Naive thymus-derived CD4-positive, alpha-beta T cell (primary cell): ENCODE measurements around the gene PCDHGC5. TPM values are rescaled to one million over a fixed set of nuclear protein-coding genes. Genes with fewer than 3 reads are reported as not detected.
A peak's percentile ranks its signal among the peaks of the same experiment; 100 is the strongest.

Experiments
- ATAC-seq: fragments of 150-1000 bp; cut with Tn5 transposase; 2 replicates; pipeline ENCODE4 v1.10.0; 2021; ENCODE audit warnings: mild to moderate bottlenecking, moderate library complexity
- CTCF ChIA-PET: fragments of 350-600 bp; sonication (Branson Sonifier 250); formaldehyde crosslinking; loops from one replicate; lab custom pipeline; 2021; ENCODE audit warnings: antibody characterized with exemption; lab: Charles Lee
- POLR2A ChIA-PET: fragments of 350-600 bp; sonication (Branson Sonifier 250); formaldehyde crosslinking; loops from one replicate; lab custom pipeline; 2021; ENCODE audit warnings: antibody characterized with exemption, inconsistent platforms; lab: Charles Lee
- DNase-seq, 9 donors: peaks; one replicate each; pipeline versions ENCODE4 v3.0.0 to v3.0.0-alpha.2; 2020 to 2022; ENCODE audit warnings: mixed read lengths in 1 of 9
- H3K27ac ChIP-seq: one replicate; pipeline ENCODE4 v1.7.0; 2013; ENCODE audit warnings: mild to moderate bottlenecking, low read depth, low read length, moderate library complexity
- H3K27me3 ChIP-seq, 2 donors: one replicate each; pipeline ENCODE4 v1.7.0; 2013; ENCODE audit warnings: low read length in 2 of 2, mild to moderate bottlenecking in 2 of 2, moderate library complexity in 2 of 2; ENCODE audit not compliant: control insufficient read depth in 2 of 2, insufficient read depth in 2 of 2
- H3K36me3 ChIP-seq, 3 experiments: 1 replicate in 2 of 3; 2 replicates in 1 of 3; pipeline ENCODE4 v1.7.0; 2013; ENCODE audit warnings: low read length in 3 of 3, mild to moderate bottlenecking in 3 of 3, moderate library complexity in 1 of 3; ENCODE audit not compliant: insufficient read depth in 3 of 3, control insufficient read depth in 2 of 3
- H3K4me1 ChIP-seq, 2 donors: one replicate each; pipeline ENCODE4 v1.7.0; 2013; ENCODE audit warnings: low read length in 2 of 2, mild to moderate bottlenecking in 2 of 2, moderate library complexity in 1 of 2; ENCODE audit not compliant: control insufficient read depth in 2 of 2, insufficient read depth in 2 of 2
- H3K4me3 ChIP-seq: 2 replicates; pipeline ENCODE4 v1.7.0; 2013; ENCODE audit warnings: mild to moderate bottlenecking, low read length
- H3K9me3 ChIP-seq, 3 experiments: 1 replicate in 2 of 3; 2 replicates in 1 of 3; pipeline ENCODE4 v1.7.0; 2013; ENCODE audit warnings: low read length in 3 of 3; ENCODE audit not compliant: control insufficient read depth in 2 of 3
- H3K27ac Mint-ChIP-seq, 9 donors: one replicate each; pipeline ENCODE4 v1.8.0; 2020 to 2022; ENCODE audit warnings: mixed read lengths in 9 of 9, mild to moderate bottlenecking in 8 of 9, moderate library complexity in 5 of 9, inconsistent platforms in 2 of 9
- H3K27me3 Mint-ChIP-seq, 5 donors: one replicate each; pipeline ENCODE4 v1.8.0; 2021 to 2022; ENCODE audit warnings: mixed read lengths in 5 of 5, mild to moderate bottlenecking in 1 of 5
- H3K36me3 Mint-ChIP-seq, 5 donors: one replicate each; pipeline ENCODE4 v1.8.0; 2020 to 2022; ENCODE audit warnings: mixed read lengths in 5 of 5, mild to moderate bottlenecking in 3 of 5, inconsistent platforms in 1 of 5
- H3K4me1 Mint-ChIP-seq, 7 donors: one replicate each; pipeline ENCODE4 v1.8.0; 2020 to 2022; ENCODE audit warnings: mixed read lengths in 7 of 7, mild to moderate bottlenecking in 3 of 7, inconsistent platforms in 1 of 7
- H3K4me3 Mint-ChIP-seq, 10 donors: one replicate each; pipeline ENCODE4 v1.8.0; 2020 to 2022; ENCODE audit warnings: mild to moderate bottlenecking in 10 of 10, mixed read lengths in 10 of 10, moderate library complexity in 6 of 10, inconsistent platforms in 2 of 10
- H3K9me3 Mint-ChIP-seq, 11 donors: one replicate each; pipeline ENCODE4 v1.8.0; 2020 to 2022; ENCODE audit warnings: mixed read lengths in 11 of 11, mild to moderate bottlenecking in 4 of 11, inconsistent platforms in 1 of 11, moderate library complexity in 1 of 11
- intact Hi-C, 2 donors: fragments of 100-400 bp; cut with micrococcal nuclease; formaldehyde crosslinking; loops; one replicate each; pipeline ENCODE4 v1.15.1; 2023
- polyA plus RNA-seq, 2 donors: library from polyadenylated mRNA; unstranded; fragments of 300-500 nt; fragmentation: Illumina TruSeq; gene quantifications; one replicate each; pipeline ENCODE4 v1.2.3, GENCODE V29; 2021
- total RNA-seq, 6 experiments: library from RNA in 5 of 6; stranded (reverse) in 5 of 6; gene quantifications; 1 replicate in 5 of 6; 2 replicates in 1 of 6; pipeline ENCODE4 v1.2.3 and lab custom pipeline; 2021 to 2026

PCDHGC5 gene
- total and polyA plus RNA-seq, 7 experiments from 2014 or later, result 0.13 TPM; not detected in 6

DNA sequence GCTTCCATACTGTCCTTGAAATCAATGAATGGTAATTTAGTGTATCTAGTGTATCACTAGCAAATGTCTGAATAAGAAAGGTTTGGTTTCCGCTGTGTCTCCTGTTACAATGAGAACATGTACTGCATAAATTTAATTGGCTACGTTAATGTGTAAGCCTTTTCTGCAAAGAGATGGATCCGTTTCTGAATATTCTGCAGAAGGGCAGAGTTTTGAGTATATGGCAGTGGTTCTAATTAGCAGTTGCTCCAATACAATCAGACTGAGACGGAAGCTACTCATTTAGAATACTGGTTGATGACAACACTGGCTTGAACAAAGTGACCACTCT, 4.6 kb upstream of the PCDHGC5 start:
- H3K27me3 Mint-ChIP-seq, result peaks cover 70 to 91% (median 81%) of the 10 kb centered on the region in 5 donors
- Histone ChIP-seq H3K9me3 (no peaks in the 10 kb centered on the region), H3K27me3 (peaks cover 7 to 19% of the 10 kb centered on the region in 2 donors), H3K4me1 (peaks cover 0 to 8% of the 10 kb centered on the region in 2 donors), H3K4me3 (no peak overlapping the region), H3K27ac (no peak overlapping the region), H3K36me3 (no peaks in the 10 kb centered on the region)
- no peak overlapping the region for H3K27ac Mint-ChIP-seq
- peaks cover 0 to 12% (median 0%) of the 10 kb centered on the region in 5 donors for H3K36me3 Mint-ChIP-seq
- intact Hi-C loops, result no loop called here
- H3K4me3 Mint-ChIP-seq, result peak overlapping the region in 7 of 10 donors; percentile 44 to 75 (median 68)
- peaks cover 0 to 25% (median 17%) of the 10 kb centered on the region in 7 donors for H3K4me1 Mint-ChIP-seq
- DNase-seq (no peak), ATAC-seq (no peak)
- CTCF ChIA-PET, result no interaction called here
- peaks cover 0 to 5% (median 0%) of the 10 kb centered on the region in 11 donors for H3K9me3 Mint-ChIP-seq
- POLR2A ChIA-PET, result no interaction called here

GRCh38 chr5:141484641-141485311, 4.1 kb upstream of the PCDHGC5 start, which contains the start of gene PCDHGC4:
Gene PCDHGC4, plus strand, starts transcription at chr5:141485030. Its CDS starts 144 bp downstream, at chr5:141485174.
- Mint-ChIP-seq H3K27me3 (peaks cover 65 to 91% (median 81%) of the 10 kb centered on the region in 5 donors), H3K27ac (no peak within 1 kb of the TSS), H3K4me1 (peaks cover 0 to 25% (median 17%) of the 10 kb centered on the region in 7 donors), H3K36me3 (peaks cover 0 to 12% (median 0%) of the 10 kb centered on the region in 5 donors), H3K9me3 (peaks cover 0 to 5% (median 0%) of the 10 kb centered on the region in 11 donors), H3K4me3 (peak within 1 kb of the TSS in 9 of 10 donors; percentile 44 to 75 (median 66))
- Histone ChIP-seq H3K36me3 (no peaks in the 10 kb centered on the region), H3K4me3 (no peak within 1 kb of the TSS), H3K27ac (no peak within 1 kb of the TSS), H3K4me1 (peaks cover 0 to 8% of the 10 kb centered on the region in 2 donors), H3K27me3 (peaks cover 7 to 19% of the 10 kb centered on the region in 2 donors), H3K9me3 (no peaks in the 10 kb centered on the region)
- ChIA-PET CTCF (no interaction called here), POLR2A (no interaction called here)
- intact Hi-C loops, result no loop called here
- DNase-seq (no peak), ATAC-seq (no peak)

GRCh38 chr5:141485321-141486055, 3.4 kb upstream of the PCDHGC5 start:
- Mint-ChIP-seq H3K9me3 (peaks cover 0 to 5% (median 0%) of the 10 kb centered on the region in 11 donors), H3K4me3 (peak overlapping the region in 9 of 10 donors; percentile 7 to 75 (median 66))
- no peak overlapping the region for H3K4me3 ChIP-seq

DNA sequence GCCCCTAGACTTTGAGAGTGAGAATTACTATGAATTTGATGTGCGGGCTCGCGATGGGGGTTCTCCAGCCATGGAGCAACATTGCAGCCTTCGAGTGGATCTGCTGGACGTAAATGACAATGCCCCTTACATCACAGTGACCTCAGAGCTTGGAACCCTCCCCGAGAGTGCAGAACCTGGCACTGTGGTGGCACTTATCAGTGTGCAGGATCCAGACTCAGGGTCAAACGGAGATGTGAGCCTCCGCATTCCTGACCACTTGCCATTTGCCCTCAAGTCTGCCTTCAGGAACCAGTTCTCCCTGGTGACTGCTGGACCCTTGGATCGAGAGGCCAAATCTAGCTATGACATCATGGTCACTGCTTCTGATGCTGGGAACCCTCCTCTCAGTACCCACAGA, 2.8 kb upstream of the PCDHGC5 start:
- H3K4me1 Mint-ChIP-seq, result peaks cover 0 to 29% (median 20%) of the 10 kb centered on the region in 7 donors
- peaks cover 0 to 10% (median 0%) of the 10 kb centered on the region in 11 donors for H3K9me3 Mint-ChIP-seq
- Histone ChIP-seq H3K27me3 (peaks cover 7 to 19% of the 10 kb centered on the region in 2 donors), H3K4me1 (peaks cover 0 to 8% of the 10 kb centered on the region in 2 donors), H3K36me3 (no peaks in the 10 kb centered on the region), H3K4me3 (no peak overlapping the region), H3K9me3 (no peaks in the 10 kb centered on the region), H3K27ac (no peak overlapping the region)
- H3K27ac Mint-ChIP-seq, result no peak overlapping the region
- H3K27me3 Mint-ChIP-seq, result peaks cover 73 to 91% (median 81%) of the 10 kb centered on the region in 5 donors
- ChIA-PET CTCF (interaction anchor here (0.6 kb wide), 1 partner anchor 32 kb away, joined by 4 read pairs; no protein-coding TSS in a partner anchor), POLR2A (no interaction called here)
- intact Hi-C loops, result no loop called here
- H3K36me3 Mint-ChIP-seq, result peaks cover 0 to 17% (median 0%) of the 10 kb centered on the region in 5 donors
- no peak for DNase-seq
- ATAC-seq, result no peak
- peak overlapping the region in 4 of 10 donors; percentile 7 to 75 (median 14) for H3K4me3 Mint-ChIP-seq

More at GRCh38 chr5:141485321-141486055, 3.4 kb upstream of the PCDHGC5 start:
- Histone ChIP-seq H3K9me3 (no peaks in the 10 kb centered on the region), H3K27me3 (peaks cover 7 to 19% of the 10 kb centered on the region in 2 donors), H3K36me3 (no peaks in the 10 kb centered on the region), H3K4me1 (peaks cover 0 to 8% of the 10 kb centered on the region in 2 donors), H3K27ac (no peak overlapping the region)
- intact Hi-C loops, result no loop called here
- POLR2A ChIA-PET, result no interaction called here
- Mint-ChIP-seq H3K27ac (no peak overlapping the region), H3K36me3 (peaks cover 0 to 12% (median 0%) of the 10 kb centered on the region in 5 donors), H3K27me3 (peaks cover 70 to 91% (median 81%) of the 10 kb centered on the region in 5 donors), H3K4me1 (peaks cover 0 to 25% (median 17%) of the 10 kb centered on the region in 7 donors)
- DNase-seq (no peak), ATAC-seq (no peak)
- CTCF ChIA-PET, result interaction anchor here (0.6 kb wide), 1 partner anchor 33 kb away, joined by 4 read pairs; no protein-coding TSS in a partner anchor

- peaks cover 7 to 19% of the 10 kb centered on the region in 2 donors for H3K27me3 ChIP-seq
- ChIA-PET CTCF (interaction anchor here (0.6 kb wide), 1 partner anchor 40 kb away, joined by 3 read pairs; no protein-coding TSS in a partner anchor), POLR2A (no interaction called here)
- peaks cover 0 to 8% of the 10 kb centered on the region in 2 donors for H3K4me1 ChIP-seq
- Mint-ChIP-seq H3K4me1 (peaks cover 2 to 35% (median 22%) of the 10 kb centered on the region in 7 donors), H3K27ac (no peak overlapping the region), H3K36me3 (peaks cover 0 to 17% (median 0%) of the 10 kb centered on the region in 5 donors), H3K4me3 (no peak overlapping the region), H3K27me3 (peaks cover 78 to 88% (median 83%) of the 10 kb centered on the region in 5 donors), H3K9me3 (peaks cover 0 to 10% (median 0%) of the 10 kb centered on the region in 11 donors)
- H3K9me3 ChIP-seq, result no peaks in the 10 kb centered on the region
- no peaks in the 10 kb centered on the region for H3K36me3 ChIP-seq
- DNase-seq (no peak), ATAC-seq (no peak)
- no peak overlapping the region for H3K27ac ChIP-seq
- H3K4me3 ChIP-seq, result no peak overlapping the region
- intact Hi-C loops, result no loop called here
Measured at GRCh38 chr5:141487131-141487530, 1.8 kb upstream of the PCDHGC5 start.

DNA sequence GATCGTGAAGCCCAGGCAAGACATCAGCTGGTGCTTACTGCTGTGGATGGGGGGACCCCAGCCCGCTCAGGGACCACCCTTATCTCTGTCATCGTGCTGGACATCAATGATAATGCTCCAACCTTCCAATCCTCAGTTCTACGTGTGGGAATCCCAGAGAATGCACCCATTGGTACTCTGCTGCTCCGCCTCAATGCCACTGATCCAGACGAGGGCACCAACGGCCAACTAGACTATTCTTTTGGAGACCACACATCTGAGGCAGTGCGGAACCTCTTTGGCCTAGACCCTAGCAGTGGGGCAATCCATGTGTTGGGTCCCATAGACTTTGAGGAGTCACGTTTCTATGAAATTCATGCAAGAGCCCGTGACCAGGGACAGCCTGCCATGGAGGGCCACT, 960 bp downstream of the PCDHGC5 start:
- CTCF ChIA-PET, result interaction anchor here (1.2 kb wide), 1 partner anchor 9 kb away, joined by 3 read pairs; no protein-coding TSS in a partner anchor
- peaks cover 0 to 14% (median 0%) of the 10 kb centered on the region in 5 donors for H3K36me3 Mint-ChIP-seq

More for the DNA sequence above, 960 bp downstream of the PCDHGC5 start:
- H3K27me3 ChIP-seq, result peaks cover 0 to 13% of the 10 kb centered on the region in 2 donors
- no peaks in the 10 kb centered on the region for H3K36me3 ChIP-seq
- H3K4me1 ChIP-seq, result peaks cover 0 to 7% of the 10 kb centered on the region in 2 donors
- no peak overlapping the region for H3K4me3 ChIP-seq
- DNase-seq, result no peak
- Mint-ChIP-seq H3K4me1 (peaks cover 0 to 29% (median 17%) of the 10 kb centered on the region in 7 donors), H3K4me3 (peak overlapping the region in 1 of 10 donors; percentile 10), H3K27ac (no peak overlapping the region), H3K9me3 (peaks cover 0 to 10% (median 0%) of the 10 kb centered on the region in 11 donors), H3K27me3 (peaks cover 62 to 88% (median 72%) of the 10 kb centered on the region in 5 donors)
- H3K9me3 ChIP-seq, result no peaks in the 10 kb centered on the region
- ATAC-seq, result no peak
- POLR2A ChIA-PET, result no interaction called here
- H3K27ac ChIP-seq, result no peak overlapping the region
- intact Hi-C loops, result no loop called here
